Effector memory CD8-positive, alpha-beta T cell (primary cell): ENCODE data around the gene LRRFIP2.
"Not testable (repeated sequence)": the region's sequence is repeated elsewhere in the genome, so short reads cannot be mapped to it uniquely, and the experiment has no call there.

Experiments
- ATAC-seq: fragments of 150-1000 bp; cut with Tn5 transposase; replicated peaks from 2 replicates; pipeline ENCODE4 v1.10.0; 2021; ENCODE audit warnings: mild to moderate bottlenecking, moderate library complexity
- DNase-seq, 3 experiments: peaks; one replicate each; pipeline ENCODE4 v3.0.0; 2021
- H3K27ac Mint-ChIP-seq, 2 donors: one replicate each; pipeline ENCODE4 v1.8.0; 2022; ENCODE audit warnings: mild to moderate bottlenecking in 2 of 2, mixed read lengths in 2 of 2, moderate library complexity in 2 of 2
- H3K27me3 Mint-ChIP-seq, 2 donors: one replicate each; pipeline ENCODE4 v1.8.0; 2022; ENCODE audit warnings: mixed read lengths in 2 of 2
- H3K36me3 Mint-ChIP-seq: one replicate; pipeline ENCODE4 v1.8.0; 2022; ENCODE audit warnings: mild to moderate bottlenecking, moderate library complexity, mixed read lengths; ENCODE audit not compliant: insufficient read depth
- H3K4me1 Mint-ChIP-seq, 2 donors: one replicate each; pipeline ENCODE4 v1.8.0; 2022; ENCODE audit warnings: low read depth in 2 of 2, mixed read lengths in 2 of 2
- H3K4me3 Mint-ChIP-seq, 2 donors: one replicate each; pipeline ENCODE4 v1.8.0; 2022; ENCODE audit warnings: mild to moderate bottlenecking in 2 of 2, mixed read lengths in 2 of 2, moderate library complexity in 2 of 2
- H3K9me3 Mint-ChIP-seq, 2 donors: one replicate each; pipeline ENCODE4 v1.8.0; 2022; ENCODE audit warnings: mixed read lengths in 2 of 2

The LRRFIP2 gene

DNA sequence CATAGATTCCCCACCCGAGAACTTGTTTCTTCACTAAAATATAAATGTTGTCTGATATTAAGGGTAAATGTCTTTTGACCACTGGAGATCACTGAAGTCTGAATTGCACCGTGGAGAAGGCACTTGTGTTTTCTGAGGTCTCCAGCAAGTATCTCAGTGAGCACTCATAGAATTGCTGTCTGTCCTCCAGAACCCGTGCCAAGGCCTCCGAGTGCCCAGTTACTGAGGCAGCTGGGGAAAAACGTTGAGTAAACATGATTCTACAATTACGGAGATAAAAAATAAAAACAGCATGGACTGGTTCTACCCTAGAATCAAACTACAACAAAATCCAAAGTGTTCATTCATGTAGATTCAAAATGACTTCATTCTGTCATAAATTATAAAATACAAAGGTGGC is 121.0 kb downstream of the LRRFIP2 start:
- Mint-ChIP-seq H3K9me3 (no peaks in the 10 kb centered on the region), H3K27ac (peak overlapping the region in 1 of 2 donors; percentile 49), H3K4me1 (no peaks in the 10 kb centered on the region), H3K36me3 (peaks cover 46% of the 10 kb centered on the region), H3K27me3 (no peaks in the 10 kb centered on the region), H3K4me3 (no peak overlapping the region)
- ATAC-seq, result no peak
- DNase-seq, result no peak

GRCh38 chr3:37052860-37053259 is 121.5 kb downstream of the LRRFIP2 start:
- ATAC-seq (no peak), DNase-seq (no peak)
- Mint-ChIP-seq H3K27me3 (no peaks in the 10 kb centered on the region), H3K9me3 (no peaks in the 10 kb centered on the region), H3K4me1 (no peaks in the 10 kb centered on the region), H3K27ac (peak overlapping the region; percentile 28 to 49), H3K36me3 (peaks cover 46% of the 10 kb centered on the region), H3K4me3 (no peak overlapping the region)

GRCh38 chr3:37050282-37050681 is 124.1 kb downstream of the LRRFIP2 start:
- H3K4me1 Mint-ChIP-seq, result no peaks in the 10 kb centered on the region
- no peaks in the 10 kb centered on the region for H3K9me3 Mint-ChIP-seq
- H3K27ac Mint-ChIP-seq, result peak overlapping the region in 1 of 2 donors; percentile 2
- H3K36me3 Mint-ChIP-seq, result peaks cover 65% of the 10 kb centered on the region
- no peak for DNase-seq
- no peaks in the 10 kb centered on the region for H3K27me3 Mint-ChIP-seq
- no peak for ATAC-seq
- no peak overlapping the region for H3K4me3 Mint-ChIP-seq

GRCh38 chr3:37042712-37043111 is 131.7 kb downstream of the LRRFIP2 start:
- not testable (repeated sequence) for H3K27ac Mint-ChIP-seq, ATAC-seq, H3K4me3 Mint-ChIP-seq, H3K9me3 Mint-ChIP-seq, H3K27me3 Mint-ChIP-seq, H3K4me1 Mint-ChIP-seq, DNase-seq
- peaks cover 53% of the 10 kb centered on the region for H3K36me3 Mint-ChIP-seq

- Mint-ChIP-seq H3K4me3 (no peak overlapping the region), H3K27me3 (no peaks in the 10 kb centered on the region), H3K4me1 (no peaks in the 10 kb centered on the region), H3K27ac (peak overlapping the region in 1 of 2 donors; percentile 55), H3K36me3 (peaks cover 48% of the 10 kb centered on the region), H3K9me3 (no peaks in the 10 kb centered on the region)
- no peak for ATAC-seq
- no peak for DNase-seq
Observed at GRCh38 chr3:37041546-37042195, 132.7 kb downstream of the LRRFIP2 start.

- peaks cover 44% of the 10 kb centered on the region for H3K36me3 Mint-ChIP-seq
- no peak overlapping the region for H3K4me3 Mint-ChIP-seq
- ATAC-seq, result no peak
Observed at GRCh38 chr3:37040231-37040630, 134.2 kb downstream of the LRRFIP2 start.

GRCh38 chr3:37039161-37039846 is 135.1 kb downstream of the LRRFIP2 start:
- H3K9me3 Mint-ChIP-seq, result peaks cover 0 to 2% of the 10 kb centered on the region in 2 donors
- H3K36me3 Mint-ChIP-seq, result peaks cover 40% of the 10 kb centered on the region
- H3K27ac Mint-ChIP-seq, result peak overlapping the region in 1 of 2 donors; percentile 10
- no peaks in the 10 kb centered on the region for H3K4me1 Mint-ChIP-seq
- no peak overlapping the region for H3K4me3 Mint-ChIP-seq
- ATAC-seq (no peak), DNase-seq (no peak)
- H3K27me3 Mint-ChIP-seq, result no peaks in the 10 kb centered on the region

More at GRCh38 chr3:37040231-37040630, 134.2 kb downstream of the LRRFIP2 start:
- H3K27me3 Mint-ChIP-seq, result no peaks in the 10 kb centered on the region
- no peaks in the 10 kb centered on the region for H3K4me1 Mint-ChIP-seq
- H3K27ac Mint-ChIP-seq, result peak overlapping the region in 1 of 2 donors; percentile 55
- H3K9me3 Mint-ChIP-seq, result peaks cover 0 to 2% of the 10 kb centered on the region in 2 donors
- no peak for DNase-seq

- H3K36me3 Mint-ChIP-seq, result peaks cover 40% of the 10 kb centered on the region
- no peaks in the 10 kb centered on the region for H3K27me3 Mint-ChIP-seq
- H3K4me1 Mint-ChIP-seq, result peaks cover 0 to 3% of the 10 kb centered on the region in 2 donors
- no peak overlapping the region for H3K27ac Mint-ChIP-seq
- ATAC-seq, result no peak
- no peak overlapping the region for H3K4me3 Mint-ChIP-seq
- no peak for DNase-seq
- peaks cover 0 to 2% of the 10 kb centered on the region in 2 donors for H3K9me3 Mint-ChIP-seq
Observed at GRCh38 chr3:37037352-37037751, 137.0 kb downstream of the LRRFIP2 start.

DNA sequence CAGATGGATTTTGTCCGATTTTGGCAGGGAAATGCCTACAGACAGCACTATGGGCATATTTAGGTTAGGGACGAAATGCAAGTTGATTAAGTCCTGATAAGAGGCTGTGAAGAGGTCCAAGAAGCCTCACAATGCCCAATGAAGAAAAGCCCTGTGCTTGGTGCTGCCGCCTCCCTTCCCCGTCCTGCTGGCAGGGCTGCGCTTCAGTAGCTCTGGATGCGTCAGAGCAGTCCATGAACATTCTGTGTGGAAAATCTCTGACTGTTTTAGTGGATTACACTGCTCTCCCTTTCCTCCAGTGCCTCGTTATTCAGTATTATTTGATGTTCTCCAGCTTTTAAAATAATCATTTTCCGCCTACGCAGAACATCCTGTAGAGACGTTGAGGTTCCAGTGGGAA is 141.4 kb downstream of the LRRFIP2 start:
- Mint-ChIP-seq H3K4me1 (peaks cover 0 to 9% of the 10 kb centered on the region in 2 donors), H3K9me3 (peaks cover 0 to 2% of the 10 kb centered on the region in 2 donors), H3K4me3 (no peak overlapping the region), H3K27me3 (no peaks in the 10 kb centered on the region), H3K36me3 (peaks cover 40% of the 10 kb centered on the region), H3K27ac (peak overlapping the region in 1 of 2 donors; percentile 1)
- ATAC-seq (no peak), DNase-seq (no peak)

DNA sequence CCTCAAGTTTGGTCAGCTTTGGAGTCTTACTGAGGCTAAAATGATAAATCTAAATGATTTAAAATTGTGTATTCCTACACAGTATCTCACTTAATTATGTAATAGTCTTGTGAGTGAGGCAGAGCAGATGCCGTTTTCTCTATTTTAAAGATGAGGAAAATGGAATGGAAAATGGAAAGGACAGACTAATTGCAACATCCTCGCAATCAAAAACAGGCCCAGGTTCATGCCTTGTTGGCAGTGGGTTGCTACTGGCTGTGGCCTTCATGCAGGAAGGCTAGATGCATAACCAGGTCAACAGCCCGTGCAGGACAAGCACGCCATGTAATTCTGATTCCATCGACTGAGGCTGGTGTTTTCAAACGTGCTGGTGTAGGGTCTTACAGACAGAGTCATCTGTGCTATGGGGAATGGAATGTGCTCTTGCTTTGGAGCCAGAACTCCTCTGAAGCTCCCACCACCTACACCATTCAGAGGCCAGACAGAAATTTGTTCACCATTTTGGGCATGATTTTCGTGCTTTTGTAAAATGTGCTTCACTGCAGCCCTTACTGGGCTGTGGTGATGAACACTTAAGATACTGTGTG is 143.2 kb downstream of the LRRFIP2 start:
- Mint-ChIP-seq H3K9me3 (no peaks in the 10 kb centered on the region), H3K27ac (peak overlapping the region in 1 of 2 donors; percentile 32), H3K36me3 (peaks cover 54% of the 10 kb centered on the region), H3K4me1 (peaks cover 0 to 9% of the 10 kb centered on the region in 2 donors), H3K4me3 (no peak overlapping the region), H3K27me3 (no peaks in the 10 kb centered on the region)
- no peak for ATAC-seq
- no peak for DNase-seq

GRCh38 chr3:37030588-37030987 is 143.8 kb downstream of the LRRFIP2 start:
- no peak for DNase-seq
- ATAC-seq, result no peak
- no peaks in the 10 kb centered on the region for H3K27me3 Mint-ChIP-seq
- H3K4me1 Mint-ChIP-seq, result peaks cover 0 to 9% of the 10 kb centered on the region in 2 donors
- no peaks in the 10 kb centered on the region for H3K9me3 Mint-ChIP-seq
- H3K27ac Mint-ChIP-seq, result peak overlapping the region in 1 of 2 donors; percentile 32
- peaks cover 54% of the 10 kb centered on the region for H3K36me3 Mint-ChIP-seq
- H3K4me3 Mint-ChIP-seq, result no peak overlapping the region

DNA sequence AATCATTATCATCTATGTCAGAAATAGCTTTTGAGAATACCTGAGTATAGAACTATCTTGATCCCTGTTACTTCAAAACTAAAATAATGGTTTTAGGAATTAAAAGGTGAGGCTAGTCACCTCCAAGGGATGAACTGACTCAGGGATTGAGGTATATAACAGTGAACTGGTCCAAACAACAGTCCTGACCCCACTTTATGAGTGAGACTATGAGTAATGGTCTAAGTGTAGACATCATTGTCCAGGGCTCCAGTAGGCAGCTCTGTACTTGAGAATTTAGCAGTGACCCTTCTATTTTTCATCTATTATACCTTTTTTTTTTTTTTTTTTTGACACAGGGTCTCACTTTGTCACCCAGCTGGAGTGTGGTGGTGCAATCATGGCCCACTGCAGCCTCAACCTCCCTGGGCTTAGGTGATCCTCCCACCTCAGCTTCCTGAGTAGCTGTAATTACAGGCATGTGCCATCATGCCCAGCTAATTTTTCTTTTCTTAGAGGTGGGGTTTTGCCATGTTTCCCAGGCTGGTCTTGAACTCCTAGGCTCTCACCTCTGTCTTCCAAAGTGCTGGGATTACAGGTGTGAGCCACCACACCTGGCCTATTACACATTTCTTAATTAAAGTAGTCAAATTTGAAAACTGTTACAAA is 144.7 kb downstream of the LRRFIP2 start:
- Mint-ChIP-seq H3K27ac (no peak overlapping the region), H3K36me3 (peaks cover 50% of the 10 kb centered on the region), H3K27me3 (no peaks in the 10 kb centered on the region), H3K4me3 (no peak overlapping the region), H3K4me1 (peaks cover 0 to 9% of the 10 kb centered on the region in 2 donors), H3K9me3 (no peaks in the 10 kb centered on the region)
- ATAC-seq (no peak), DNase-seq (no peak)

DNA sequence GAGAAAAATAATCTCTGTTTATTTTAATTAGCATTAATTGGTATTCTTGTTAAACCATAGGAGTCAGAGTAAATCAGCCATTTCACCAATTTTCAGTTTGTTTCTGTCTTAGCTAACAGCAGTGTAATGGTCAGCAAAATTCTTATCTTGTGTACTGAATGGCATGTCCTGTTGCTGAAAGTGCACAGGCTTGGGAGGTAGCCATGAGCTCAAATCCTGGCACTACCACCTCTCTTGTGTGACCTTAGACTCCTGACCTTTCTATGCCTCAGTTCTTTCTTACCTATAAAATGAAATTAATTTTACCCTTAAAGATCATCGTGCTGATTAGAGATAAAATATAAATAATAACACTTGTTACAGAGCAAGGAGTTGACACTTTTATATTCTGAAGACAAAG is 145.3 kb downstream of the LRRFIP2 start:
- H3K36me3 Mint-ChIP-seq, result peaks cover 48% of the 10 kb centered on the region
- H3K27me3 Mint-ChIP-seq, result no peaks in the 10 kb centered on the region
- DNase-seq, result no peak
- ATAC-seq, result no peak
- H3K27ac Mint-ChIP-seq, result no peak overlapping the region
- H3K4me1 Mint-ChIP-seq, result peaks cover 0 to 9% of the 10 kb centered on the region in 2 donors
- H3K4me3 Mint-ChIP-seq, result no peak overlapping the region
- H3K9me3 Mint-ChIP-seq, result no peaks in the 10 kb centered on the region
